ENCODE data around the gene NANOGP8.

The NANOGP8 gene

GRCh38 chr15:35111861-35112260 is 26.8 kb upstream of the NANOGP8 start:
- no peak for DNase-seq (ENCODE audit: low read depth)
- no peak for TF ChIP-seq CTCF (IDR thresholded peaks at IDR 0.05; ENCODE audit: control insufficient read depth, extremely low read depth, insufficient read depth)
- no peak overlapping the region for H3K4me3 ChIP-seq (ENCODE audit: low read depth, low read length)

- no peak overlapping the region for H3K4me3 ChIP-seq (ENCODE audit: low read depth, low read length)
- no peak for DNase-seq (ENCODE audit: low read depth)
These were observed 23.4 kb upstream of the NANOGP8 start for GRCh38 chr15:35108453-35108852.

GRCh38 chr15:35107561-35107960 is 22.5 kb upstream of the NANOGP8 start:
- no peak overlapping the region for H3K4me3 ChIP-seq (ENCODE audit: low read depth, low read length)
- DNase-seq (ENCODE audit: low read depth): no peak
- no peak for TF ChIP-seq CTCF (IDR thresholded peaks at IDR 0.05; ENCODE audit: control insufficient read depth, extremely low read depth, insufficient read depth)

More at GRCh38 chr15:35108453-35108852, 23.4 kb upstream of the NANOGP8 start:
- TF ChIP-seq CTCF (IDR thresholded peaks at IDR 0.05; ENCODE audit: control insufficient read depth, extremely low read depth, insufficient read depth): no peak

- TF ChIP-seq CTCF (IDR thresholded peaks at IDR 0.05; ENCODE audit: control insufficient read depth, extremely low read depth, insufficient read depth): no peak
These were observed 22.0 kb upstream of the NANOGP8 start for GRCh38 chr15:35107122-35107521.

GRCh38 chr15:35104526-35105147 is 19.5 kb upstream of the NANOGP8 start:
- no peak overlapping the region for H3K4me3 ChIP-seq (ENCODE audit: low read depth, low read length)
- no peak for DNase-seq (ENCODE audit: low read depth)
- TF ChIP-seq CTCF (IDR thresholded peaks at IDR 0.05; ENCODE audit: control insufficient read depth, extremely low read depth, insufficient read depth): no peak

More at GRCh38 chr15:35107122-35107521, 22.0 kb upstream of the NANOGP8 start:
- no peak for DNase-seq (ENCODE audit: low read depth)
- H3K4me3 ChIP-seq (ENCODE audit: low read depth, low read length): no peak overlapping the region

- TF ChIP-seq CTCF (IDR thresholded peaks at IDR 0.05; ENCODE audit: control insufficient read depth, extremely low read depth, insufficient read depth): no peak
- H3K4me3 ChIP-seq (ENCODE audit: low read depth, low read length): no peak overlapping the region
- DNase-seq (ENCODE audit: low read depth): no peak
These were observed 17.1 kb upstream of the NANOGP8 start for GRCh38 chr15:35102186-35102585.

- TF ChIP-seq CTCF (IDR thresholded peaks at IDR 0.05; ENCODE audit: control insufficient read depth, extremely low read depth, insufficient read depth): no peak
- DNase-seq (ENCODE audit: low read depth): no peak
- H3K4me3 ChIP-seq (ENCODE audit: low read depth, low read length): no peak overlapping the region
These were observed 16.2 kb upstream of the NANOGP8 start for GRCh38 chr15:35101335-35101734.

Data from LNCaP clone FGC (cell line).